GM21515 (cell line): ENCODE data around the gene PLCD4.

Source experiments
- ATAC-seq: cut with Tn5 transposase; IDR thresholded peaks from one replicate; pipeline ENCODE4 v1.9.1; 2021; ENCODE audit not compliant: unreplicated experiment

PLCD4 gene

GRCh38 chr2:218662377-218662776 lies 54.7 kb downstream of the PLCD4 start:
- no peak for ATAC-seq

- no peak for ATAC-seq
Observed at GRCh38 chr2:218662827-218663226, 55.1 kb downstream of the PLCD4 start.

- ATAC-seq = no peak
Observed at GRCh38 chr2:218663901-218664300, 56.2 kb downstream of the PLCD4 start.

- ATAC-seq = no peak
Observed at GRCh38 chr2:218664653-218665052, 57.0 kb downstream of the PLCD4 start.

- peak; percentile 2 for ATAC-seq
Observed at GRCh38 chr2:218671097-218671653, 63.5 kb downstream of the PLCD4 start.

- ATAC-seq = peak; percentile 98
Observed at GRCh38 chr2:218671654-218672566, 64.2 kb downstream of the PLCD4 start, which contains the start of the genes RNF25 and STK36. Gene RNF25, minus strand, starts transcription at chr2:218672002. Its CDS starts 32 bp downstream, at chr2:218671970. Gene STK36, plus strand, starts transcription at chr2:218672086. Its CDS starts 744 bp downstream, at chr2:218672830.

- ATAC-seq = no peak
Observed at GRCh38 chr2:218679119-218679518, 71.4 kb downstream of the PLCD4 start.

GRCh38 chr2:218680061-218680460 lies 72.4 kb downstream of the PLCD4 start:
- no peak for ATAC-seq
